GM21526 (cell line): ENCODE results near the gene ICA1.

Source experiments
- ATAC-seq: cut with Tn5 transposase; IDR thresholded peaks from one replicate; pipeline ENCODE4 v1.9.1; 2021; ENCODE audit warnings: moderate library complexity; ENCODE audit not compliant: unreplicated experiment, low FRiP score

ICA1 gene

DNA sequence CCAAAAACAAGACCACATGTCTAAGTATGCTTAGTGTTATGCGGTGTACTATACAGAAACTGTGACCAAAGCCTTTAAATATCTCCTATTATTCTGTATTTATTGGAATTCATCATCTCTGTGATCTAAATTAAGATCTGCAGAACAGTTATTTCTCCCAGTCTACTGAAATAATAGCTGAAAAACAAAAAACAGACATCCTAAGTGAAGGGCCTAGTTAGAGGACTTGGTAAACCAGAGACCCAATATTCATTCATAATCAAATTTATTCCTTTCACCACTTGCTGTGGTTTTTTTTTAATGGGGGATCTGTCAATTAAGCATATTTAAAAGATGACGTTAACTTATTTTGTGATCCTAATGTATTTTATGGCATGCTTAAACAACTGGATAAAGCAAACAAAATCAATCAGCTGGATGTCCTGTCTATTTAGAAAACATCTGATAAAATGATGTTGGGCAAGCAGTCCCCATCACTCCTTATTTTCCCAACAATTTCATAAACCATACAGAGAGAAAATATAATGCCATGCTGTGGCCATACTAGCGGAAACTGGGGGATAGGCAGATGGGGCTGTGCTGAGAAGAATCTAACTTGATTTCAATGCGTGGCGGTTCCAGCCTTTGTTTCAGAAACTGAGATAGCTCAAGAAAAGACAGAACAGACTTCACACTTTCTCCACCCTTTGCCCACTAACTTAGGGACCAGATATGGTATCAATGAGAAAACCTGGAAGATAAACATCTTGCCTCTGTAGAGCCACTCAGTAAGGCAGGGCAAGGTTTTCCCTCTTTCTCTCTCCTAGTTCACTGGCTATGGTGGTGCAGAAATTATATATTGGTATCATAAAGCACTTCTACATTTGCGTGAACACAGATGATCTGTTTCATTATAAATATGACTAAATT lies 32.9 kb downstream of the ICA1 start:
- ATAC-seq, result no peak

DNA sequence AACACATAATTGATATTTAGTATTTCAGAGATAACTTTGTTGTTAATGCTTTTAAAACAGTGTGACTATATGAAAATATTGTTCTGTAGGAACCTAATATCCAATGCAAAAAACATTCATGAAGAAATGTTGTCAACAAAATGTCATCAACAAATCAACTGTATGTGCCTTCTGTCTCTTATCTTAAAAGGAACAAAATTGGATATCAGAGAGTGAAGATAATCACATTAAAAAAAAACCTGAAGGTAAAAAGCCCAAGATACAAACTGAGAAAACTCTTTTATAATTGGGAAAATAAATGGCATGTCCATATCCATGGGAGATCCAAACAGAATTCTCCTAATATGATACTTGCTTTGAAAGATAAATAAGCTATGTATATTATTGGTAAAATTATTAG lies 33.9 kb downstream of the ICA1 start:
- ATAC-seq, result no peak

DNA sequence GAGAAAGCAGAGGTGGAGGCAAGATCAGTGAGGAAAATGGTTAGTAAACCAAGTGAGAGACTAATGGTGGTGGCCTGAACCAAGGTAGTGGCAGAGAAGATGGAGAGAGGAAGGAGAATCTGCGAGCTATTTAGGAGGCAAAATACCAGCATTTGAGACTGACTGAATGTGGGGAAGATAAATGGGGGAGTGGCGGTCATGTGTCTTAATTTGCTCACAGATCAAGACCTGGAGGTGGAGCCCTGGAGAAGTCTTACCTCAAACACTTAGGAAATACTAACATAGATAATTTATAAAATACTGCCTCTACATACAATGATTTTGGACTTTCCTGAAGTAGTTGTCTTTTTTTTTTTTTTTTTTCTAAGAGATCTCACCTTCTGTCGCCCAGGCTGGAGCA lies 34.7 kb downstream of the ICA1 start:
- ATAC-seq, result no peak

DNA sequence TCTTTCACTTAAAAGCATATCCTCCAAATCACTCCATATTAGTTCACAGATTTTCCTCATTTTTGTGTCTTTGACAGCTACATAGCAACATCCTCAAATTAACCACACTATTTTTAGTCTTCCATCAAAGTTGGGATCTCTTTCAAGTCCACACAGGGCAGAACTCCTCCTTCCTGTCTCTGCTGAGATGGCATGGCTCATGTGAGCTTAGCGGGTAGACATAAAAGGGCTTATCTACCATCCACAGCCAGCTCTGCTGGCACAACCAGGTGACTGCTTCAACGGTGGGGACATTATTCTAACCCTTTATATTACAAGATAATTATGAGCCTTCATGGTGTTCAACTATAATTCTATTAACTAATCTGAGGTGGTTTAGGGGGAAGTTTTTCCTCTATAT lies 35.5 kb downstream of the ICA1 start:
- no peak for ATAC-seq

DNA sequence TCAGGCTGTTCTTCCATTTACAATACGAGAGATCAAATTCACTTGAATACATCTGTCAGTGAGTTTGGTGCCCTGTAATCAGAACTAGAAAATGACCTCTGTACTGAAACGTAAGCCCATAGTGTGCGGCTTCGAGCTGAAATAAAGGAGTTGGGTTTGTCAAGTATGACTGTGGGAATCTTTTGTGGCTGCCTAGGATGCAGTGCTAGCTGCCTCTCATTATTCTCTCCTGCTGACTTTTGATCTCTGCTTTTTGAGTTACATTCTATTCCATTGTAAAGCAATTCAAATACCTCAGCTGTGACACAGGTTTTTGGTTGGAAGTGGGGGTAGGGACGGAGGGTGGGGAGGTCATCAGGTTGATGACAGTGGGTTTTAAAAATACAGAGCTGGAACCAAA lies 40.4 kb downstream of the ICA1 start:
- no peak for ATAC-seq

DNA sequence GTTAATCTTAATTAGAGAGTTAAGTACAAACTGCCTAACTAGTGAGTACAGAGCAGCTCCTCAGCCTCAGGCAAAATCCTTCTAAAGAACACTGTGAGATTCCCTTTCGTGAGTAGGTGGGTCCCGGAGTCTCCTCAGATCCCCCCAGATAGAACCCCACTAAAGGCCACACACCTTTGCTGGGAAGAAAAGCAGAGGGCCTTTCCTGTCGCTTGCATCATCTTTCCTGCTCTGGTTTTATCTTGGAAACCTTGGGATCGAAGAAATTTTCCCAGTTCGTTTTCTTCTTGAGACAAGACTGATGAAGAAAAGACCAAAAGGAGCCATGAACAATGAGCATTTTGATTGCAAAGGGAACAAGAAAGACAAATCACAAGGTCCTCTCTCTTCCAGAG lies 40.9 kb downstream of the ICA1 start:
- no peak for ATAC-seq

DNA sequence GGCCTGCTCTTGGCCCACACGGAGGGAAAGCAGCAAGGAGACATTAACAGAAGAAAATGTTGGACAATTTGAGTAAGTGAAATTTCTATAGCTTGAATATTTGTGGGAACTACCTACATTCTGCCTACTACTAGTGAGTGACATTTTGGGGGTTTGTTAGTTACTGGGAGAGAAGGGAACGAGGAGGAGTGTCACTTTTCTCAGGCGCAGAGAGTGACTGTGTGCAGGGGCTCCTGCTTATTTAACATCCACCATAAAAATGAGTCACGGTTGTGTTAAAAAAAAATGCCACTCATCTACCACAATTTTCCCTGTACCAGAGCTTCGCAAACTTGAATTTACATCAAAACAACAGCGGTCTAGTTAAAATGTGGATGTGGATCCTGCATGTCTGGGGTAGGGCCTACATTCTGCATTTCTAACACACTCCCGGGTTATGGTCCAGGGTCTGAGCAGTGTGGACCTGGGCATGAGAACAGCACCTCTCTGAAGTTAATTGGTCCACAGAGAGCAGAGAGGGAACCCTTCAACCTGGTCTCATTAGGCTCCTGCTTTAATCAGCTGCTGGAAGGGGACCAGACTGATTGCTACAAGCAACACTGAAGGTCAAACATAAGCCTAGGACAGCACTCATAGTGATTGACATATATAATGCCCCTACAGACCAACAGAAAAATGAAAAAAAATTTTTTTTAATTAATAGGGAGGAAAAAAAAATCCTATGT lies 41.4 kb downstream of the ICA1 start:
- no peak for ATAC-seq

DNA sequence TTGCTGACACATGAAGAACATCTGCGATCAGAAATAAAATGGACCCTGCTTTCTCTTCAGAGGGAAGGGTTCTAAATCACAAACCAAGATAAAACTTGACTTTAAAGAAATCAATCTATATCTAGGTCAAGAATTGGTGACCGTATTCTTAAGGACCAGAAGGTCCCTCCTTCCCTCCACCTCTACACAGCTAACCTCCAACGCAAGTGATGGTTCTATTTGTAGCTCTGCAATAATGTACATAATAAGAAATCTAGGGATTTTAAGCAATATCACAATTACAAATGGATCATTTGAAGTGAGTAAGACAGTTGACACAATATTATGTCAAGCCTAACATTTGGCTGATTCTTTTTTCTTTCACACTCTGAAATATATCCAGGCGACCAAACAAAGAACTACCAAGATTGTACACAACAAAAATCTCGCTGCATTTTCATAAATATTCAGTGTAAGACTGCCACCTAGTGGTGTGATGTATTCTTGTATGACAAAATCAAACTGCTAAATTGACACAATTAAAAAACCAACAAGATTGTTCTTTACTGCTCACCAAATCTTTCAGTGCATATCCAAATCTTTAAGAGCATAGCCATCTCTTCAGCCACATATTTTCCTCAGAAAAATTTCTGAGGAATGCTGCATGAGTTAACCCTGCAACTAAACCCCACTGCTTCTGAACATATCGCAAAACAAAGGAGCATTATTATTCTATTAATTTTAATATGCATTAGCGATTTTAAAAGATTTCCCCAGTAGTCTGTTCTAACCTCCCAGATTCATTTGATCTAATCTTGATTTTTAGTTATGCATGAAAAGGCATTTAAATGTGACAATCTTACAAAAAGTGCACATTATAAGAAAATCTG lies 44.5 kb downstream of the ICA1 start:
- no peak for ATAC-seq

DNA sequence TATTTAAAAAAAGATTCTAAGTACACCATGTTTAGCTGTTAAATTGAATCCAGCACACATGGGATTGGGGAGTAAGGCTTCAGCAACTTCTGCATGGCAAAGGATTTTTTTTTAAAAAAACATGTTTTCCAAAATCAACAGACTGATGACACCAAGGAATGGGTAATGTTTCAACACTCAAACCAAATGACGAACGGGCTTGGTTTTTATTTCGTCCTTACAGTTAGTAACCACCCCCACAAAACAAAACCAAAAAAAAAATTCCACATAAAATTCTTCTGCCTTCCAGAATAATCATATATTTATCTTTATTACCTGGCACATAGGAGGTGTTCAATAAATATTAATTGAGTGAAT lies 45.7 kb downstream of the ICA1 start:
- ATAC-seq, result no peak

DNA sequence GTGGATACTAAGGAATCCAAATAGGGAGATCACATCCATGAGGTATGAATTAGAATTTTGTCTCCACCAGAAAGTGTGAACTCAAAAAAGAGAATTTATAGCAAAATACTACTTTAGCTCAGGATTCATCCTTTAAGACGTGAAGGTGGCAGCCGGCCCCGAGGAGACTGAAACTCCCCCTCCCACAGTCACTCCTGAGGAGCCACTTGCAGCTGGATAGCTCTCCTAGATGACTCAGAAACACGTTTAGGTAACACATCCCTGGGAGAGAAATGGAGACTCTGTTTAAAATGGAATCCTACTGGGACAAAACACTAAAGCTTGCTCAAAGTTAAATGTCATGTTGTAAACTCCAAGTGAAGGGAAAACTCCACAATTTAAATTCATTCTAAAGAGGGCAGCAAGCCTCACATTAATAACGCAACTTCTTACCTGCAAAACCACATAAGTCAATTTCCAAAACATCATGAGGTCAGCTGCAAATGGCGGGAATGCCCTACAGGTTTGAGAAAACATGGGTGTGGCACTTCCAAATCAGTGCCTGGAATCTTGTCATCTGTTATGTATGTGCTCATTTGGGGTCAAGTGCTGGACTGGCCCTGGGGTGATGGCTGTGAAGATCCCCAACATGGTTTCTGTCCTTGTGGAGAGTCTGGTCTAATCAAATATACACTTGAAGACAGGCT lies 46.2 kb downstream of the ICA1 start:
- ATAC-seq, result no peak

DNA sequence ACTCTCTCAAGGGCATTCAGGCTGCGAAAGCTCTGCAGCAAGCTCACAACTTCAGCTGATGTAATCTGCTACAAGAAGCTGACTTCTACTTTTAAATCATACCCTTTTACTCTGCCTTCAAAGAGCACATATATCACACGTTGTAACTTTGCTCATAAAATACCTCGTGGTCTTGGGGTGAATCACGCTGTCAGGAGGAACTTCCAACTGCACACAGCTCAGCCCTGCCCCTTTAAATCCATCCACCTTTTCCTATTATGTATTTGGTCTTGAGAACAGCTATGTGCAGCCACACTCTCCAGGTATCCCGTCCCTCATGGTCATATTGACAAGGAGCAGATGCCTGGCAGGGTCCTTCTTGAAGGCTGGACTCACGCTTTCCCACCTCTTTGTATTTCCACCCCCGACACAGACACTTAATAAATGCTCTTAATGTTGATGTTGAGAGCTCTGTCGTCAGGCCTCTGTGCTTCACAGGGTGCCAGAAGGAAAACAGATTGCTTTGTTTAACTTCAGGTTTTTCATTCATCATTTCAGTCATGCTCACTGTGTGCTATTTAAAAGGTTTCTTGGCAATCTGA lies 47.6 kb downstream of the ICA1 start:
- no peak for ATAC-seq

DNA sequence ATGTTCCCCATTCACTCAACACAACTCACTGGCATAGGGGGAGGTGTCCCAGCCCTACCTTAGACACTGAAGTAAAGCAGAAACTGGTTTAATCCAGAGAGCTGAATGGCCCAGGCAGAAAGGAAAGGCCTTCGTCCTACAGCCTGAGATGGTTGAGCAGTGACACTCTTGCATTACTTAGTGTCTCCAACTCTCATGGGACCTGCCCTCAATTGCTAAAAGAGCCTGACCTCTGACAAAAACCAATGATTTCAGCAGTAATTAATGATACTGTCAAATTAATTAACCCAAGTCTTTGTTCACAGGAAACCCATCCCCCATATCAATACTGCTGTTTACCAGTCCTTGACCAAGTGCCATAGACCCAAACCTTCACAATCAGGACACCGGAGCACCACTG lies 48.6 kb downstream of the ICA1 start:
- ATAC-seq, result no peak

DNA sequence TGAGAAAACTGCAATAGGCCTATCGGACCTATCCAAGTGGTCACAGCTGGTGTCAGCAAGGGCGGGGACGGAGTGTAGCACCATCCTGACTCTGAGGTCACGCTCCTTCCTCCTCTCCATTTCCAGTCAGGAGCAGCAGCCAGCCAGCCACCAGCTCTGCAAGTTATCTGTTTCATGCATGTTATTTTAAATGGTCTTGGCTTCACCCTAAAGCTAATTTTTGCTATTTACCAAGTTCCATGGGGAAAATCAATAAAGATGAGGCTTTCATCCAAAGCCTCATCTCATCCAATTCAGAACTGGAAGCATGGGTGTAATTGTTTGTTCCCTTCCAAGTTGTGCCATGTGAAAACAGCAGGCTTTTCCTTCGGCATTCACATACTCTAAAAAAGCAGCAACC lies 49.3 kb downstream of the ICA1 start:
- no peak for ATAC-seq

DNA sequence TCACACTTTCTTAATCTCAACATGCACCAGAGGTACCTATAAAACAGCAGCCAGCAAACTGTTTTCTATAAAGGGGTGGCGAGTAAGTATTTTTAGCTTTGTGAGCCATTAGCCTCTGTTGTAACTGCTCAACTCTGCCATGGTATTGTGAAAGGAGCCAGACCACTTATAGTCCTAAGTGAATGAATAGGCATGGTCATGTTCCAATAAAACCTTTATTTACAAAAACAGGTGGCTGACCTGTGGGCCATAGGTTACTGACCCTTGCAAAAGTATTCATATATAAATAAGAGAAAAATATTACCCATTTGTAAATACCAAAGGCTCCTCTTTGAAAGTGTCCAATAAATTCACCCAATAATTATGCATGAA lies 50.3 kb downstream of the ICA1 start:
- ATAC-seq, result no peak

DNA sequence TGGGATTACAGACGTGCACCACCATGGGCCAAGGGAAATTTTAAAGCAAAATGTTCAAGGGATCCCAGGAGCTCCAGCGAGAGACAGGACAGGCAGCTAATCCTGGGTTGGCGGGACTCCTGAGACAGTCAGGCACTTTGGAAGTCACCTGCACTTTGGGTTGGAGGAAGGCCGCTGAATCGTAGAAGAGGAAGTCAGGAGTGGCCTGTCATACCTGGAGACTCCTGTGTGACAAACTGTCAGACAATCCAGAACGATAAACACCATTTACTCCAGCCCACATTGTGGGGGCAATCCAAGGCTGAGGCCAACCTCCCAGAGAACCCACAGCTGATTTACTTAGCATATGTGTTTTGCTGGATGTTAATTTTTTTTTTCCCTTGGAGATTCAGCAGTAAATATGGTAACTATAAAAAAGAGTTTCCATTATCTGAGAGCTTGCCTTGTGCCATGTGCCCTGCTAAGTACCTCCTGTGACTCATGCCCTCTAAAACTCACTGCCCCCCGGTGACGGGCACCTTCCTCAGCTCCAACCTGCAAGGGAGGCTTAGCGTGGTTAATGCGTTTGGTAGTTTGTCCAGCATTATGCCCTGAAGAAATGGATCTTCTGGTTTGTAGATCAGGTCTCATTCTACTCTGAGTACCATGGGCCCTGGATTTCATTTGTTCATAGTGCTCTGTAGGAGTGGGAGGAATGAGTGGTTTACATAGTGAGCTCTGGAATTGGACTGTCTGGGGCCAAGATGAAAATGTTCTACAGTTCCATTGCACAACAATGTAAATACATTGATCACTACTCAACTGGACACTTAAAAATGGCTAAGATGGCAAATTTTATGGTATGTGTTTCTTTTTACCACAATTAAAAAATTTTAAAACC lies 50.9 kb downstream of the ICA1 start:
- no peak for ATAC-seq

DNA sequence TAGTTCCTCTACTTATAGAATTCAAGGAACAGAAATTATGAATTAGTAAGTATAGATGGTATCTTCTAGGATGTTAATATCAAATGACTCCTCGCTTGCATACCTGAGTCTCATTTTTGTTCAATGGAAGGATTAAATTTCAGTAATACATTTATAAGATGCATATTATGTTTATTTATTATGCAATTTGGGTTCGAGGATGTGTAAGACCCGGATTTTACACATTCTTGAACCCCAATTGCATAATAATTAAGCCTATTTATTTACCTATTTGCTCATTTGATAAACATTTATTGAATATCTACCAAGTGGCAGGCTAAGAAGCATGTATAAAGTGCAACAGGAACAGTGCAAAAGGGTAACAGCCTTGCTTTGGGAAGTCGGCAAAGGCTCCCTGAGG lies 52.6 kb downstream of the ICA1 start:
- ATAC-seq, result no peak

DNA sequence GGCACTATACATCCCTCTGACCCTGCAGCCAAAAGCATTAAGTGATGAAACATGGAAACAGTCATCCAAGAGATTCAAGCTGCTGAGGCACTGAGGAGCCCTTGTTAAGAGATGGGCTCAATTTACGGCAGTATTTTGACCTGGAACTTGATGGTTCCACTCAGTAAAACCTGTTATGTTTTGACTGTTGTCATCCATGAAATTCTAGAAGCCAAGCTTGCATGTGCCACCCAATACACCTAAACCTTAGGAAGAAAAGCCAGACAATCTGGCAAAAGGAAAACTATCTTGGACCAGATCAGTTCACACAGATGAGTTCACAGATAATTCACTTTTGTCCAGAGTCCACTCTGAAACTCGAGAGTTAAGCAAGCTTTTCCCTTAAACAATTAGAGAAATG lies 53.2 kb downstream of the ICA1 start:
- no peak for ATAC-seq

DNA sequence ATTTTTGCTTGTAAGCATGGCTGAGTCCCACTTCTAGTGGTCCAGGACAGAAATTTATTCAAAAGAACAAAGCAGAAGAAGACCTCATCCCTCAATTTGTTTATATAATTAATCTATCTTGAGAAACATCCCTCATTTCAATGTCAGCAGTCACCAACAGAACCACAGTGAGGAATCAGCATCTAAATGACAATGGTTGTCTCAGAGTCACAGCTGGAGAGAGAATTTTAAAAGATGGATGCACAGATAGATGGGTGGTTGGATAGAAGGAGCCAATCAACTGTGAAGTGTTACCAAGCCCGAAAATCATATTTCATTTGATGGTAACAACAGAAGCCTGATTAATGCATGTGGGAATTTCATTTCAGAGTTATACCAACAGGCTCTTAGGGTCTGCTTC lies 55.0 kb downstream of the ICA1 start:
- no peak for ATAC-seq

DNA sequence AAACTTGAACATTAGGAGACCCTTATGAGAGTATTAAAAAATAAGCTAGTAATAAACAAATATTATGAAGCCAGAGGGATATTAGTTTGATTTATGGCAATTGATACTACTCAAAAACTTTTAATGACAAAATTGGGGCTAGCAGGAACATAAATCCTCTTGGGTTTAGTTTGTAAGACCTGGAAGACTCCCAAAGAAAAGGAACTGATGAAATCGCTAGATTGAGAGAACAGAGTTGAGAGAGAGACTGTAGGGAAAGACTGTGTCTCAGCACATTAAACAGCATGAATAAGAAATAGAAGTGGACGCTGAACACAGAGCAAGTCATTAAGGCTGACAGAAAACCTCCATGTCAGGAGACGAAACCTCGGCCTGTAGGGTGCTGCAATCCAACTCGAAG lies 56.4 kb downstream of the ICA1 start:
- ATAC-seq, result no peak
